ENCODE data around the gene EFCAB6.
A peak's percentile ranks its signal among the peaks of the same experiment; 100 is the strongest.
"Not testable (repeated sequence)": the region's sequence is repeated elsewhere in the genome, so short reads cannot be mapped to it uniquely, and the experiment has no call there.

EFCAB6 gene

DNA sequence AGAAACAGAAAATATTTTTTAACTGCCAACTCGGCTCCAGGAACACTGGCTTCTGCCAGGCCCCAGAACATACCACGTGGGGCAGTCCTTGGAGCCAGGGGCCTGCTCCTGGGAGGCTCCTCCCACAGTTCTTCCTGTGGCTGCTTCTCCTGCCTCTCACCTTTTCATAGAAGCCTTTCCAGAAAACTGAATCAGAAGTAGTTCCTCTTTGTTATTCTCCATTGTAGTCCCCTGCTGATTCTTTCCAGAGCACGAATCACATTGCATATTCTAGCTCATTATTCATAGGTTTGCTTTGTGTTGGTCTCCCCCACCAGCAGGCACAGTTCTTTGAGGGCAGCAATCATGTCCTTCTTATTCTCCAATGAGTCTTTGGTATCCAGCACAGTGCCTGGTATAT, 106.0 kb downstream of the EFCAB6 start:
- peak; percentile 52 for DNase-seq

DNA sequence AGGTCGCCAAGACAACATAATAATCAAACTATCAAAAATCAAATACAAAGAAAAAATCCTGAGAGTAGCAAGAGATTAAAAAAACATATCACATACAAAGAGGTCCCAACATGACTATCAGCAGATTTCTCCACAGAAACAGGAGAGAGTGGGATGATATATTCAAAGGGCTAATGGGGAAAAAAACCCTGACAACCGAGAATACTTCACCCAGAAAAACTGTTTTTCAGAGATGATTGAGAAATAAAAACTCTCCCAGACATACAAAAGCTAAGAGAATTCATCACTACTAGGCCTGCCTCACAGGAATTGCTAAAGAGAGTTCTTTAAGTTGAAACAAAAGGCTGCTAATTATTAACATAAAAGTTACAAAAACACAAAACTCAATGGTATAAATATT, 108.1 kb downstream of the EFCAB6 start:
- DNase-seq: no peak

DNA sequence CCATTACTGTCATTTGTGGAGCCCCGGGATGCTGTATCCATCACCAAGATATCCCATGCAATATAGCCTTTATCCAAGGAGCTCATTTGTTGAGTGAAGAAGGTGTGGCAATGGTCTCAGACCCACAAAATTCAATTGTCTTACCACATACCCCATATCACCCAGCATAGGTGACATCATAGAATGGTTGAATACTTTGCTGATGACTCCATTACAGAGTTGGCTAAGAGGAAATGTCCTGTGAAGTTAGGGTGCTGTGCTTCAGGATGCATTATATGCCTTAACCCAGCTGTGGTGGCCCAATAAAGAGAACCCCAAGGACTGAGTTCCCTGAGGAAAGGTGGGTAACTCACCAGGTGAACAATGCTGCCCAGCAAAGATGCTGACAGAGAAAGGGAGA, 113.7 kb downstream of the EFCAB6 start:
- DNase-seq: no peak

DNA sequence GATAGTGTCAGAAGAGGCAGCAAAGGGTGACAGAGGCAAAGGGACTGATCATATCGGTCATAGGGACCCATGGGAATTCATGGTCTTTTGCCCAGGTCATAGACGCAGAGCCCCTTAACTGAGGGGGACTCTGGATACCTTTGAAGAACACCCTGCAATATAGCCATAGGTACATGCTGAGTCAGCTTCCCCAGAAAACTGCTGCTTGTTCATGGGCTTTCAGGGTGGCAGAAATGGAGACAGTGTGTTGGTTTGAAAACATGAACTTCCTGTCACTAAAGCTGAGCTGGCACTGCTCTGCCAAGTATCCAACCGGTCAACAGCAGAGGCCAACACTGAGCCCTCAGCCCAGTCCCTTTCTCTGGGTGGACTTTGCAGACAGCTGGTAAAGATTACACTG, 114.2 kb downstream of the EFCAB6 start:
- DNase-seq: no peak

DNA sequence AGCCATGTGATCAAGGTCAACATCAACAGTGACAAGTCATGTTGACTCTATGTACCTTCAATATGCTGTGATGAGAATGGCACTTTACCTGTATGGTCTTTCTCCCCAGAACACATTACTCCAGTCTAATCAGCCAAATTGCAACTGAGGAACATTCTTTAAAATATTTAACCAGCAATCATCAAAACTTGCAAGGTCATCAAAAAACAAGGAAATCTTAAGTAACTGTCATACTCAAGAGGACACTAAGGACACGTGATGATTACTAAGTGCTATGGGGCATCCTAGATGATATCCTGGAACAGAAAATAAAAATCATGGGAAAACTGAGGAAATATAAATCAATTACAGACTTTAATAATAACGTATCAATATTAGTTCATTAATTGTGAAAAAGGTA, 118.9 kb downstream of the EFCAB6 start:
- DNase-seq: no peak

DNA sequence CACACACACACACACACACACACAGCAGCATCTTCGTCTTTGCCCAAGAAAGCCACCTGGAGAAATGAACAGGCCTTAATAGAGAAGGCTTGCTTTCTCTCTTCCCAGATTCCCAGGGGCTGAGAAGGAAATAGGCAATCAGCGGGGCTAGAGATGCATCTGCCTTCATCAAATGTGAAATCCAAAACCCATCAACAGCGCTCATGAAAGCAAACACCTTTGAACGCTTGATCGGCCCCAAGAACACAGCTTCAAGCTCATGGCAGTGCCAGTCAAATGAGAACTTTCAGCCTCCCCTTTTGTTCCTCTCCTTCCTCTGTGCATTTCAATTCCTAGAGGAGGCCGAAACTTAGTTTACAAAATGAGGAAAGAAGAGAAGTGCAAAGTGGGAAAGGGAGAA, 122.7 kb downstream of the EFCAB6 start:
- DNase-seq: no peak

DNA sequence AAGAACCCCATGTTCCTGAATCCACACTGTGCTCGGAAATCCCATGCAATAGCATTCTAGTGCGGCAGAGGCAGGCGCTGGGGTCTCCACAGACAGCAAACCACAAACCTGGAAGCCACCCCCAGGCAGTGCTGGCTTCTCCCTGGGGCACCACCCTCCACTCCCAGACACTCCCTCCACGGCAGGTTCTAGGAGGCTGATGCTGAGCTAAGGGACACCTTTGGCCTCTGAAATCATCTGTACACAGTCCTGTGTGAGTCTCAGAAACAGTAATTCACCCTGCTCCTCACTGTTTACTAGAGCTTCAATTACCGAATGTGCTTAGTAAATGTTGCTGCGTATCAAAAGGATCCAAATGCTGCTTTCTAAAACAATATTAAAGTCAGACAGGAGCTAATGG, 129.3 kb downstream of the EFCAB6 start:
- DNase-seq: no peak

DNA sequence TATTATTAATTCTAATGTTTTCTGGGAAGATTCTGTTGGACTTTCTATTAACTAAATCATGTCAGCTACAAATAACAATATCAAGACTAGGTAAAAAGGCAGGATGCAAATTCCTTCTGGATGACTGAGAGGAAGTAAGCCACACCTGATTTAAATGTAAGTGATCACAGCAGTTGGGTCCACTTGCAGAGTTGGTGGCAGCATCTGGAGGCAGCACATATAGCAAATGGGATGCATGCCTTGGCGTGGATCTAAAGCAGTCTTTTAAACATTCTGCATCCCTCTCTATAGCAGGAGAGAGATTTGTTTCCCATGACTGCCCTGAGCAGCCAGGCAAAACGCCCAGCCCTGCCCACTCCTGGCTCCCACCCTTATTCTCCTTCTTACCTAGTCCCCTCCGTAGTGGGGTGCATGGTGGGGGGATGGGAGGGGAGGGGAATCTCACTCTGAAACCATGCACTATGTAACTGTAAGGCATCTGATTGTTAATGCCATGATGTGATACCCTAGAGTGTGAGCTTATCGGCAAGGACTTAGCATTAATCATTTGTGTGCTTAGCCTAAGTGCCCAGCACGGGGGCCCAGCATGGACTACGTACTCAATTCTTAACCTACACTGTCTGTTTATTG, 130.3 kb downstream of the EFCAB6 start:
- DNase-seq: no peak

DNA sequence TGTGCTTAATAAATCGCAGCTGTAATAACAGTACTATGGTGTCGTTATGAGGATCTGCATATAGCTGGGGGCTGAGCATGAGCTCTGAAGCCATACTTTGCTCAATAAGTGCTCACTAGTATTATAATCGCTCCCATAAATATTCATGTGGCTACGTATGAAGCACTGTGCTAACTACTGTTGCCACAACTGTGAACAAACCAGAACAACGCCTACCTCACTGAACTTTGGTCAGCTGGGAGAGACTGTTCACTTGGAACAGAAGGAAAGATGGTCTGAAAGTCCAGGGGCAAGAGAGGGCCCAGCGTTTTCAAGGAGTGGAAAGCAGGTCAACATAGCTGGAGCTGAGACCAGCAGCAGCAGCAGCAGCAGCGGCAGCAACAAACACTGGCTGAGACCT, 141.6 kb downstream of the EFCAB6 start:
- DNase-seq: no peak

DNA sequence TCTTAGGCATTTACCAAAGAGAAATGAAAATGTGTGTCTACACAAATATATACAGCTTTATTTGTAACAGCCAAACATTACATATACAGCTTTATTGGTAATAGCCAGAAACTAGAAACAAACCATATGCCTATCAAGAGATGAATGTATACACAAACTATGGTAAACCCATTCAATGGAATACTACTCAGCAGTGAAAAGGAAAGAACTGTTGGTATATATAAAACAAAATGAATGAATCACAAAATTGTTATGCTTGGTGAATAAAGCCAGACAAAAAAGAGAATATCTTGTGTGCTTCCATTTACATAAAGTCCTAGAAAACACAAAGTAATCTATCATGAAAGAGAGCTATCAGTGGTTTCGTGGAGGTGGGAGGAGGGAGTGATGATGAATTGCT, 142.9 kb downstream of the EFCAB6 start:
- DNase-seq: no peak

DNA sequence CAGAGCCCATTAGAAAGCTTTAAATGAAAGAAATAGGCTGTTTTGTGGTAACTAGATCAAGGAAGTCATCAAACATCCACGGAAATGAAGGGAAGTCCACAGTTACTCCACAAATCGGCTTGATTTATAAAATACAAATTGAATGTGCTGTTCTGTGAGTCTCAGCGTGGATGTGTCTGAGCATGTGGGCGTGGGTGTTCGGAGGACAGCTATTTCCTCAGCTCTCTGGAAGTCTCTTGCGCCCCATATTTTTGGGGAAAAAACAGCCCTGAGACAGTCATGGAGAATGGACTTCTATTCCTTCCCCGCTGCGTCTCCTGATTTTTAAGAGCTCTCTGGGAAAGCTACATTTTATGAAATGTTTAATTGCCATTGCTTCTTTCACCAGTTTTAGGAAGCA, 144.4 kb downstream of the EFCAB6 start:
- no peak for DNase-seq

DNA sequence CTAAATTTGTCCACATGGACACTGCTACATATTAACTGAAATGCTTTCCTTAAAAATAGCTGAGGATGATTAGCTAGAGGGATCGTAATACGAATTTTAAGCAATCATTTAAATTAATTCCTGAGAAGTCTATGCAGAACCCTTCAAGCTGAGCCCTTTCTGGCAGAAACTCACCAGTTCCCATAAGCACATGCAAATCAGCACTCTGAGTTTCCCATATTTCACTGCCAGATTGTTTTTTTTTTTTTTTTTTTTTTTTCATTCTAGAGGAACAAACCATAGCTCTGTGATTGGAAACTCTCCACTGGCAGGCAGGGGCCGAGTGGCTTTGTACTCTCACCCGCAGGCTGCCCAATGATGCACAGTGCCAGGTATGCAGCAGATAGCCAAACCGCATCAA, 145.6 kb downstream of the EFCAB6 start:
- no peak for DNase-seq

DNA sequence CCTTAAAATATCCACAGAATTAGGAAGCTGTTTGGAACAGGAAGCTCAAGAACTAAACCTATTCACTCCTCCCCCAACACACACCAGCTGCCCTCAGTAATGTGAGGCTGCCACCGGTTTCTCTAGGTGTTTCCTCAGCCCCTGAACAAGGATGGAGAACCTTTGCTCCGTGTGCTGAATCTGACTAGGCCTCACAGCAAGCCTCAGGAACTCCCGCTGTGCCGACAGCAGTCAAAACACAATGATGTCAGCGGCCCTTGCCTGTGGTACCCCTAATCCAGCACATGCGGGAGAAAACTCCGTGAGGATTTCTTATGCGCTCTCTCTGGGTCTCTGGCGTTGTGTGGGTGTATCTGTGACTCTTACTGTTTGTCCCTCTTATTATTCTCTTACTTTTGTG, 153.3 kb downstream of the EFCAB6 start:
- no peak for DNase-seq

DNA sequence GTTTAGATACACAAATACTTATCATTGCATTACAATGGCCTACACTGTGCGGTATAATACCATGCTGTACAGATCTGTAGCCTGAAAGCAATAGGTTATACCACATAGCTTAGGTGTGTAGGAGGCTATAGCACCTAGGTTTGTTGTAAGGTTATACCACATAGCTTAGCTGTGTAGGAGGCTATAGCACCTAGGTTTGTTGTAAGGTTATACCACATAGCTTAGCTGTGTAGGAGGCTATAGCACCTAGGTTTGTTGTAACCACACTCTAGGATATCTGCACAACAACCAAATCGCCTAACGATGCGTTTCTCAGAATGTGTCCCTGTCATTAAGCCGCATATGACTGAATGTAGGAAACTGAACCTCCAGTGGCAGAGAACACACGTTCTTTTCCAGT, 155.5 kb downstream of the EFCAB6 start:
- DNase-seq: not testable (repeated sequence)

DNA sequence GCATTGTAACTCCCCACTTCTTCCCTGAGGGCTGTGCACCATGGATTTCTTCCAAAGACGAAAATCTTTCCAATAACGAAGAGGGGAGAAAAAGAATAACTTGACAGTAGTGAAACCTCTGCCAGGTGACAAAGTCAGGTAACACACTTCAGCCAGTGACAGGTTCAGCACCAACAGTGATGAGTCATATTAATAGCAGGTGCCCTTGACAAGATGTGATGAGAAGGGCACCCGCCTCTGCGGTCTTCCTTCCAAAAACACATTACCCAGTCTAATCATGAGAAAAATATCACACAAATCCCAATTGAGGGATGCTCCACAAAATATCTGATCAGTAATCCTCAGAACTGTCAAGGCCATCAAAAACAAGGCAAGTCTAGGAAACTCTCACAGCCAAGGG, 157.8 kb downstream of the EFCAB6 start:
- no peak for DNase-seq

DNA sequence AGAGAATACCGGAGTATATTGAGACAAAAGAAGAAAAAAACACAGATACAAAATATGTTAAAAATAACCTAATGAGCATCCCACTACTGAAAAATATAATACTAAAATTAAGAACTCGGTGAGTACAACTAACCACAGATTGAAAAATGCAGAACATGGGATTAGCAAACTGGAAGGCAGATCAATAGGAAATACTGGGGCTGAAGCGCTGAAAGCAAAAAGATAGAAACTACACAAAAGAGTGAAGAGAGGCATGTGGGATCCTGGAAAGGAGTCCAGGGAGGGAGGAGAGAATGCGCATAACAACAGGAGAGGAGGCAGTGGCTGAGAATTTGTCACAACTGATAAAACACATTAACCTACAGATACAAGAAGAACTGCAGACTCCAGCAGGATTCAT, 159.3 kb downstream of the EFCAB6 start:
- DNase-seq: no peak

DNA sequence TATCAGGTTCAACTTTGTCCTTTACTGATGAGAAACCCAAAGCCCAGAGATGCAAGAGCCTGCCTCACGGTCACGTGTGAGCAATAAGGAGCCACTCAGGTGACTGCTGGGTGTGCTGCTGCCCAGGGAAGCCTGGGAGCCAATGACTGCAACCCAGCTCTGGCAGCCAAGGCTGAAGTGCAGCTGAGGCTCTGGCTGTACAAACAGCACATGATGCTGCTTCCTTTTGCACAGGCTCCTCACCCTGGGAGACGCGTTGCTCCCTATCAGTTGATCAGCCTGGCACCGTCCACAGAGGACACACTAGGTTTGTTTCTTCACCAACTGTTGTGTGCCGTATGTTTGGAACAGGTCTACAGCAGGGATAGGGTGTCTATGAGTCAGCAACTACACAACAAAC, 168.7 kb downstream of the EFCAB6 start:
- DNase-seq: peak; percentile 5

DNA sequence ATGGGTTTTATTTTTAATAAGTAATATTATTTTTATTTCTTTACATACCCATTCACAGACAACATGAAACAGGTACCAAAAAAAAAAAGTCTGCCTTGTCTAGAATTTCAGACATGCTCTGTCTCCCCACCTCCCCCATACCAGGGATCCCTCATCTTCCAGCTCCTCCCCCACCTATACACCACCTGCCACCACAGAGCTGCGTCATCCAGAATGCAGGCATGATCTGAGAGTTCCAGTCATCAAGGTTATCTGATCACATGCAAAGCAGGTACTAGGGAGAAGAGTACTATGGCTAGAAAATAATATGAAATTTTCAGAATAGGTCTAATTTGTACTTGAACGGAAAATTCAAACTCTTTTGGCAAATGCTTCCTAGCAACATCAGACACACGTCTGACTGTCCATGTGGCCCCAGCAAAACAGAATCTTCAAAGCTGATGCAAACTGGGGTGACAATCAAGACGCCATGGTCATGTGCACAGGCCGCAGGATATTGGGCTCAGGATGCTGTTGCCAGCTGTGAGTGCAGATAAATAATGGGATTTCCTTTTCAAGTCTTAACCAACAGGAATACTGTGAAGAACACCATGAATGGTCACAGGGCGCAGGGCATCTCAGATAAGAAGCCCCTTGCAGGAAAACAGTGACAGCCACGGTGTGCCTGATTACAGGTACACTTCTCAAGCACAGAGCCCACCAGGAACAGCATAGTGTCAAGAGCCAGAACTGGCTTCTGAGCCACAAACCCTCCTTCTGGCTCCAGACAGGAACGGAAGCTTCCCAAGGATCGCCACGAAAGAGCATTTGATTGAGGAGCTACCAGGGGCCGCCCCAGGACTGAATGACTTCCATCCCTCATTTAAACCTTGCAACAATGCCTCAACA, 169.5 kb downstream of the EFCAB6 start:
- no peak for DNase-seq

DNA sequence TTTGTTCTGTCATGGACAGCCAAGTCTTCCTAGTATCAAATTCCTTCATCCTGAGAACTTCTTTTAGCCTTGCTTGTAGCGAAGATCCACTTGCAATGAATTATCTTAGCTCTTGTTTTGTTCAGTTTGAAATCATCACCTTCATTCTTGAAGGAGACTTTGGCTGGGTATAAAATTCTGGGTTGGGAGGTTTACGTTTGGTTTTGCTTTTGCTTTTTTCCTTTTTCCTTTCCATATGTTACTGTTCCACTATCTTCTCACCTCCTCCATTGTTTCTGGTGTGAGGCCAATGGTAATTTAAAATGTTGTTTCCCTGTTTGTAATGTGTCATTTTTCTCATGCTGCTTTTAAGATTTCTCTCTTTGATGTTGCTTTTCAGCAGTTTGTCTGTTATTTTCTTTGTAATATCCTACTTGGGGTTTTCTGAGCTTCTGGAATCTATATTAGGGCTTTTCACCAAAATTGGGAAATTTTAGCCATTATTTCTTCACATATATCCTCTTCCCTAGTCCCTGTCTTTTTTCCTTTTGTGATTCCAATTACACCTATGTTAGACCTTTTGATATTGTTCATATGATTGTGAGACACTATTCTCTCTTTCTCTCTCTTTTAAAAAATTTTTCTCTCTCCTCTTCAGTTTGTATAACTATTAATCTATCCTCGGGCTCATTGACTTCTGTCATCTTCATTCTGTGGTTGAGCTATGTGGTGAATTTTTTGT, 172.7 kb downstream of the EFCAB6 start:
- no peak for DNase-seq

DNA sequence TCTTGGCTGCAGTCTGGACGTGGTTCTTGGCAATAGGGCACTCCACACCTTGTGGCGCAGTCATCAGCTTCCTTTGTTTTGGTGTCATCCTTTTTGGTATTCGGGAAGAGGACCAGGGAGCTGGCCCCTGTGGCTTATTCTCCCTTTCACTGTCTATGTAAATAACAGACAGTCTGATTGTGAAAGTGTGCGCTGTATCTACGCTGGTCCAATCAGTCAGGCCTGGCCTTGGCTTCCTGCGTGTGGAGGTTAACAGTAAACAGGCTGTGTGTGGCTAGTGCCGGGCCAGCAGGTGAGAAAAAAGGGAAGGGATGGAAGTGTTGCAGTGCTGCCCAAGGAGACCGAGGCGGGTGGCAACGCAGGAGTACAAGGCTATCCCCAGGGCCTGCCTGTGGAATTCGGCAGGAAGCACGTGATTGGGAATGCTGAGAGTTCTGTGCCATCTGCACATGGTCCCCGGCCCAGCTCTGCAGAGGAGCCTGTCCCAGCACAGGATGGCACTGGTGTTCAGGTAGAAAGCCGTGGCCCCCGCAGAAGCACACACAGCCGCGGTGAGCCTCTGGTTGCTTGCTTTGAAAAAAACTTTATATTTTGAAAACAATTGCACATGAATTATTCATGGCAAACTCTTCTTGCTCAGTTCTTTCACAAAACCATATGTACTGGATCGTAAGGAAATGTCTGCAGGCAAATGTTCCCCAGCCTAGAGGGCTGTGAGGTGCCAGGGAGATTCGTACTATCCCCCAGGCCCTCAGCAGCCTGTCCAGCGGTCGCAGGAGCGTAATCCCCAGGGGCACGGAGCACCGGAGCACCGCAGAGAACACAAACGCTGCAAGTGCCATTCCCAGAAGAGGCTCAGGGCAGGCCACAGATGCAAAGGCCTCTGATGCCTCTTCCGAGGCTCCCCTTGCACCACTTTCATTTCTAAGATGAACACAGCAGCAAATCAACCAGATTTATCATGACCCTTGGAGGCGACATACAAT, 174.5 kb downstream of the EFCAB6 start:
- no peak for DNase-seq

DNA sequence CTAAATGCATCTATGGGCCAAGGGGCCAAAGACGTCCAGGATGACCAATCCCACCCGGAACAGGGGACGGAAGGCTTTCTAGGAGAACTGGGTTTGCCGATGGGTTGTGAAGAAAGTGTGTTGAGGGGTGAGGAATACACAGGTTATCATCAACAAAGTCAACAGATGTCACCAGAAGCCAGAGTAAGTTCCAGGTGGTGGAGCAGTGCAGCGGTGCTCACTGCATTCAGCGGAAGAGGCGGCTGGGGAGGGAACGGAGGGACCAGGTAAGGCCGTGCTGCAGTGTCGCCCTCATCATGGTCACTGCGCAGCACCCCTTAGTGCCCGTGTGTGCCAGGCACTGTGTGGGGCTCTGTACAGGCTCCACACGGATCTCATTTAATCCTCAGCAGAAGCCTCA, 176.0 kb downstream of the EFCAB6 start:
- DNase-seq: no peak

DNA sequence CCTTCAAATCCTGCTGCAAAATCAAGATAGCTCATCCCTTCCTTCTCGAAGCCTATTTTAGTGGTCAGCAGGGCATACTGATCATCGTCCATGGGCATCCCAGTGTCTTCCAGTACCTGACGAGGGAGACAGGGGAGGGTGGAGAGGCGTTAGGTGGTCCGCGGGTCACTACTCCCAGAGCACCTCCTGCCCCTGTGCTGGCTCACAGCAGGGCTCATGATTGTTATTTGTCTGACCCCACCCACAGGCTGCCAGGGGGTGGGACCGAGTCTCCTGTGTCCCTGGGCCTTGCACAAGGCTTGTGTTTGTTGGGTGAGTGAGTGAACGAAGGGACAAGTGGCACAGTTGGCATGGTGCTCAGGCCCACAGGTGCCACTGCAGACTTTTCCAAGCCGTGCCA, 177.0 kb downstream of the EFCAB6 start:
- DNase-seq: no peak

DNA sequence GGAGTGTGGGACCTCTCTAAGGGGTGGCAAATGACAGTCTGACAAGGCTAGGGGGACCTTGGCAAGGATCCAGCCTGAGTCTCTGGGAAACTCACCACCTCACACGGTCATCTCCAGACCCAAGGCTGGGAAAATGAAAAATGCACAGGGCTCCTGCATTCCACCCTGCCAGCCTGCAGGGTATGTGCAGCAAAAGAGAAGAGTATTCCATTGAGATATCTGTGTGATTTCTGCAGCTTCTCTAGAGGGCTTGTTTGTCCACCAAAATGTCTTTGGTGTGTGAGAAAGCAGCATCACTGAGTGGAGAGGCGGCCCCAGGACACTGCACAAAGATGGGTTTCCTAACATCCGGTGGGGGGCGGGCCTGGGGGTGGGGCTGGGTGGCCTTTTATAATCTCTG, 177.8 kb downstream of the EFCAB6 start:
- DNase-seq: no peak

Data from NCI-H2029 treated with DMSO at 0.1 percent for 48 hours (cell line).